Hepatocyte (in vitro differentiated cells): Measurements from ENCODE around the gene KRTAP10-3. TPM values are rescaled to one million over a fixed set of nuclear protein-coding genes. Genes with fewer than 3 reads are reported as not detected.

Source experiments
- DNase-seq: peaks from one replicate; pipeline ENCODE4 v3.0.0-alpha.2; 2016; ENCODE audit warnings: low spot score
- H2AFZ ChIP-seq: fragments of 200-600 bp; sonication (generic); 2 replicates; pipeline ENCODE4 v1.6.0; 2016; ENCODE audit warnings: antibody characterized with exemption, mild to moderate bottlenecking
- H3K27ac ChIP-seq: fragments of 200-600 bp; sonication (generic); 2 replicates; pipeline ENCODE4 v1.5.1; 2016; ENCODE audit warnings: mild to moderate bottlenecking
- H3K27me3 ChIP-seq: fragments of 200-600 bp; sonication (generic); 2 replicates; pipeline ENCODE4 v1.6.1; 2016
- H3K36me3 ChIP-seq: fragments of 200-600 bp; sonication (generic); replicated peaks from 2 replicates; pipeline ENCODE4 v1.5.1; 2016; ENCODE audit warnings: low read depth; ENCODE audit not compliant: insufficient read depth
- H3K4me1 ChIP-seq: fragments of 200-600 bp; sonication (generic); 2 replicates; pipeline ENCODE4 v1.5.1; 2016; ENCODE audit warnings: mild to moderate bottlenecking, moderate library complexity; ENCODE audit not compliant: insufficient read depth
- H3K4me2 ChIP-seq: fragments of 200-600 bp; sonication (generic); 2 replicates; pipeline ENCODE4 v1.6.0; 2016
- H3K4me3 ChIP-seq: fragments of 200-600 bp; sonication (generic); 2 replicates; pipeline ENCODE4 v1.5.1; 2016; ENCODE audit warnings: mild to moderate bottlenecking
- H3K79me2 ChIP-seq: fragments of 200-600 bp; sonication (generic); 2 replicates; pipeline ENCODE4 v1.6.0; 2017; ENCODE audit warnings: mild to moderate bottlenecking
- H3K9me2 ChIP-seq: fragments of 200-600 bp; sonication (generic); replicated peaks from 2 replicates; pipeline ENCODE4 v1.6.0; 2017; ENCODE audit warnings: mild to moderate bottlenecking; ENCODE audit not compliant: insufficient read depth
- H3K9me3 ChIP-seq: fragments of 200-600 bp; sonication (generic); 2 replicates; pipeline ENCODE4 v1.5.1; 2016; ENCODE audit warnings: low read depth, mild to moderate bottlenecking
- H4K20me1 ChIP-seq: fragments of 200-600 bp; sonication (generic); 2 replicates; pipeline ENCODE4 v1.6.0; 2016; ENCODE audit warnings: mild to moderate bottlenecking; ENCODE audit not compliant: insufficient read depth, poor library complexity, severe bottlenecking
- CTCF ChIP-seq: fragments of 200-600 bp; sonication (generic); IDR thresholded peaks from 2 replicates; pipeline ENCODE4 v1.5.1; 2016; ENCODE audit warnings: antibody characterized with exemption, mild to moderate bottlenecking; ENCODE audit not compliant: poor library complexity
- EZH2 ChIP-seq: fragments of 200-600 bp; sonication (generic); IDR thresholded peaks from 2 replicates; pipeline ENCODE4 v1.6.1; 2016; ENCODE audit warnings: antibody characterized with exemption, mild to moderate bottlenecking, borderline replicate concordance
- EZH2phosphoT487 ChIP-seq: fragments of 200-600 bp; sonication (generic); IDR thresholded peaks from one replicate; pipeline ENCODE4 v1.6.1; 2018; ENCODE audit warnings: antibody characterized with exemption, mild to moderate bottlenecking, low read depth, moderate library complexity; ENCODE audit not compliant: unreplicated experiment, severe bottlenecking
- WGBS: methylation state at CpG from one replicate; pipeline ENCODE4 v1.1.6; 2016; ENCODE audit warnings: low lambda C conversion rate; ENCODE audit errors: missing lambda C conversion rate; 5-methylcytosine and 5-hydroxymethylcytosine counted together
- polyA plus RNA-seq: library from polyadenylated mRNA; unstranded; fragments of >200 nt; fragmentation: Nextera tagmentation; extraction: Ambion mirVana; gene quantifications from 2 replicates; pipeline ENCODE4 v1.2.1, GENCODE V29; 2016
- total RNA-seq: library from RNA; depleted of rRNA; stranded (reverse); fragments of >200 nt; gene quantifications from 2 replicates; pipeline ENCODE4 v1.2.3, GENCODE V29; 2014

Gene KRTAP10-3
- total and polyA plus RNA-seq, 2 experiments from 2014 or later = not detected

- no peaks in the 10 kb centered on the region for H3K9me3 ChIP-seq
- no peak overlapping the region for H3K4me3 ChIP-seq
- H3K4me2 ChIP-seq = no peak overlapping the region
- no peak for DNase-seq
- H3K27ac ChIP-seq = no peak overlapping the region
- H3K36me3 ChIP-seq = no peaks in the 10 kb centered on the region
- no peaks in the 10 kb centered on the region for H3K27me3 ChIP-seq
- 87% methylated on average over 8 of the region's 8 CpGs for WGBS
- TF ChIP-seq EZH2 = no peak
- TF ChIP-seq EZH2phosphoT487 = no peak
- no peak for TF ChIP-seq CTCF
- H3K9me2 ChIP-seq = no peaks in the 10 kb centered on the region
- no peaks in the 10 kb centered on the region for H3K4me1 ChIP-seq
- no peak overlapping the region for H2AFZ ChIP-seq
- H4K20me1 ChIP-seq = no peaks in the 10 kb centered on the region
- H3K79me2 ChIP-seq = no peaks in the 10 kb centered on the region
Observed at GRCh38 chr21:44599264-44600029, 40.9 kb upstream of the KRTAP10-3 start.

- H2AFZ ChIP-seq = no peak overlapping the region
- no peaks in the 10 kb centered on the region for H4K20me1 ChIP-seq
- no peak overlapping the region for H3K4me3 ChIP-seq
- DNase-seq = no peak
- 70% methylated on average over 11 of the region's 11 CpGs for WGBS
- no peak overlapping the region for H3K4me2 ChIP-seq
- no peak for TF ChIP-seq EZH2
- TF ChIP-seq EZH2phosphoT487 = no peak
- TF ChIP-seq CTCF = no peak
- peaks cover 7% of the 10 kb centered on the region for H3K4me1 ChIP-seq
- no peaks in the 10 kb centered on the region for H3K36me3 ChIP-seq
- H3K9me3 ChIP-seq = no peaks in the 10 kb centered on the region
- H3K9me2 ChIP-seq = no peaks in the 10 kb centered on the region
- no peaks in the 10 kb centered on the region for H3K79me2 ChIP-seq
- no peak overlapping the region for H3K27ac ChIP-seq
- no peaks in the 10 kb centered on the region for H3K27me3 ChIP-seq
Observed at GRCh38 chr21:44598061-44598460, 39.5 kb upstream of the KRTAP10-3 start.

- Histone ChIP-seq H3K4me2 (no peak overlapping the region), H3K79me2 (no peaks in the 10 kb centered on the region), H3K9me2 (no peaks in the 10 kb centered on the region), H3K27ac (no peak overlapping the region), H3K4me3 (no peak overlapping the region), H2AFZ (no peak overlapping the region), H4K20me1 (no peaks in the 10 kb centered on the region), H3K36me3 (no peaks in the 10 kb centered on the region), H3K9me3 (no peaks in the 10 kb centered on the region), H3K27me3 (no peaks in the 10 kb centered on the region), H3K4me1 (peaks cover 7% of the 10 kb centered on the region)
- WGBS = 86% methylated on average over 9 of the region's 9 CpGs
- no peak for TF ChIP-seq CTCF
- TF ChIP-seq EZH2 = no peak
- TF ChIP-seq EZH2phosphoT487 = no peak
- DNase-seq = no peak
Observed at GRCh38 chr21:44596068-44596725, 37.6 kb upstream of the KRTAP10-3 start.
